Activated T-cell treated with anti-CD3 and anti-CD28 coated beads, Interleukin-2, amount 50 U/mL, for 1 hour (primary cell): ENCODE measurements around the gene IFRD2.
"Not testable (repeated sequence)": the region's sequence is repeated elsewhere in the genome, so short reads cannot be mapped to it uniquely, and the experiment has no call there.

Source experiments
- DNase-seq: peaks from one replicate; pipeline ENCODE4 v3.0.0-alpha.2; 2020

IFRD2 gene

GRCh38 chr3:50324351-50325112, 32.3 kb upstream of the IFRD2 start:
- peak; percentile 74 for DNase-seq

GRCh38 chr3:50323614-50324199, 31.5 kb upstream of the IFRD2 start:
- no peak for DNase-seq

GRCh38 chr3:50323092-50323600, 30.9 kb upstream of the IFRD2 start:
- no peak for DNase-seq

- DNase-seq, result no peak
Measured at GRCh38 chr3:50322386-50323091, 30.3 kb upstream of the IFRD2 start, which contains the start of gene HYAL2. Gene HYAL2, minus strand, starts transcription at chr3:50322745. Its CDS starts 2,256 bp downstream, at chr3:50320489.

GRCh38 chr3:50322115-50322385, 29.8 kb upstream of the IFRD2 start:
- DNase-seq, result no peak

- DNase-seq, result peak; percentile 85
Measured at GRCh38 chr3:50321336-50322114, 29.3 kb upstream of the IFRD2 start.

GRCh38 chr3:50320853-50321335, 28.7 kb upstream of the IFRD2 start:
- DNase-seq, result no peak

- no peak for DNase-seq
Measured at GRCh38 chr3:50319894-50320625, 27.8 kb upstream of the IFRD2 start.

GRCh38 chr3:50319181-50319893, 27.1 kb upstream of the IFRD2 start:
- DNase-seq, result no peak

GRCh38 chr3:50318615-50319014, 26.4 kb upstream of the IFRD2 start:
- DNase-seq, result no peak

GRCh38 chr3:50318163-50318562, 25.9 kb upstream of the IFRD2 start:
- no peak for DNase-seq

- DNase-seq, result no peak
Measured at GRCh38 chr3:50317300-50317699, 25.1 kb upstream of the IFRD2 start.

- peak; percentile 79 for DNase-seq
Measured at GRCh38 chr3:50316657-50317242, 24.5 kb upstream of the IFRD2 start.

GRCh38 chr3:50314816-50315215, 22.6 kb upstream of the IFRD2 start:
- DNase-seq, result no peak

GRCh38 chr3:50314342-50314741, 22.1 kb upstream of the IFRD2 start:
- no peak for DNase-seq

GRCh38 chr3:50312041-50312440, 19.8 kb upstream of the IFRD2 start:
- DNase-seq, result not testable (repeated sequence)

GRCh38 chr3:50304601-50305000, 12.4 kb upstream of the IFRD2 start:
- no peak for DNase-seq

GRCh38 chr3:50303013-50303815, 11.0 kb upstream of the IFRD2 start, which contains the start of gene HYAL1:
Gene HYAL1, minus strand, starts transcription at chr3:50303574. Its CDS starts 618 bp downstream, at chr3:50302956.
- DNase-seq, result no peak

GRCh38 chr3:50302095-50303012, 10.1 kb upstream of the IFRD2 start:
- no peak for DNase-seq
